Keratinocyte (primary cell): ENCODE measurements around the gene PRKD2. TPM values are rescaled to one million over a fixed set of nuclear protein-coding genes. Genes with fewer than 3 reads are reported as not detected.

ENCODE experiments used
- DNase-seq: peaks from one replicate; pipeline ENCODE4 v3.0.0-alpha.2; 2011; ENCODE audit warnings: low read depth, missing footprints, low spot score
- FAIRE-seq: peaks from 2 replicates; lab custom pipeline; 2011; peaks lifted over from hg19 to GRCh38; lab: Jason Lieb, UNC
- H2AFZ ChIP-seq: 2 replicates; pipeline ENCODE4 v1.6.0; 2012; ENCODE audit warnings: low read length, control low read depth, inconsistent platforms; ENCODE audit not compliant: control insufficient read depth
- H3K27ac ChIP-seq: 2 replicates; pipeline ENCODE4 v1.5.1; 2011; ENCODE audit warnings: low read length; ENCODE audit not compliant: control insufficient read depth, insufficient read depth
- H3K27me3 ChIP-seq: 3 replicates; pipeline ENCODE4 v1.6.0; 2011; ENCODE audit warnings: low read length; ENCODE audit not compliant: control insufficient read depth, insufficient read depth; ENCODE audit errors: extremely low read depth
- H3K36me3 ChIP-seq, 2 experiments: 2 replicates in 1 of 2; 3 replicates in 1 of 2; pipeline ENCODE4 v1.5.1; 2011; ENCODE audit warnings: low read length in 2 of 2, mild to moderate bottlenecking in 1 of 2; ENCODE audit not compliant: control insufficient read depth in 2 of 2, insufficient read depth in 2 of 2; ENCODE audit errors: extremely low read depth in 1 of 2
- H3K4me1 ChIP-seq: 3 replicates; pipeline ENCODE4 v1.5.1; 2011; ENCODE audit warnings: low read length; ENCODE audit not compliant: control insufficient read depth, insufficient read depth; ENCODE audit errors: extremely low read depth
- H3K4me2 ChIP-seq: 3 replicates; pipeline ENCODE4 v1.6.0; 2011; ENCODE audit warnings: low read depth, low read length; ENCODE audit not compliant: control insufficient read depth, insufficient read depth; ENCODE audit errors: extremely low read depth
- H3K4me3 ChIP-seq, 3 experiments: fragments of 200-600 bp in 1 of 3; sonication (generic) in 1 of 3; 2 replicates in 2 of 3; 3 replicates in 1 of 3; pipeline ENCODE4 v1.5.1; 2011 to 2016; ENCODE audit warnings: low read length in 3 of 3, mild to moderate bottlenecking in 3 of 3, control low read depth in 2 of 3, inconsistent platforms in 1 of 3, low read depth in 1 of 3, mixed read lengths in 1 of 3, mixed run types in 1 of 3, moderate library complexity in 1 of 3; ENCODE audit not compliant: control insufficient read depth in 2 of 3, insufficient read depth in 2 of 3; ENCODE audit errors: extremely low read depth in 1 of 3
- H3K79me2 ChIP-seq: 2 replicates; pipeline ENCODE4 v1.6.0; 2012; ENCODE audit warnings: low read length; ENCODE audit not compliant: control insufficient read depth, insufficient read depth
- H3K9ac ChIP-seq: 3 replicates; pipeline ENCODE4 v1.6.0; 2011; ENCODE audit warnings: low read length; ENCODE audit not compliant: control insufficient read depth, insufficient read depth; ENCODE audit errors: extremely low read depth
- H3K9me1 ChIP-seq: 3 replicates; pipeline ENCODE4 v1.6.0; 2011; ENCODE audit warnings: low read length; ENCODE audit not compliant: control insufficient read depth, insufficient read depth; ENCODE audit errors: extremely low read depth
- H3K9me3 ChIP-seq: 2 replicates; pipeline ENCODE4 v1.5.1; 2012; ENCODE audit warnings: low read depth, low read length; ENCODE audit not compliant: control insufficient read depth
- H4K20me1 ChIP-seq: 3 replicates; pipeline ENCODE4 v1.6.0; 2011; ENCODE audit warnings: low read length; ENCODE audit not compliant: control insufficient read depth, insufficient read depth; ENCODE audit errors: extremely low read depth
- EZH2 ChIP-seq: IDR thresholded peaks from one replicate; pipeline ENCODE4 v1.6.1; 2012; ENCODE audit warnings: inconsistent platforms, mild to moderate bottlenecking, low read length, moderate library complexity
- dilution Hi-C: fragments of 300-500 bp; cut with MboI; formaldehyde crosslinking; loops from one replicate; pipeline ENCODE4 v1.7.0; 2020; ENCODE audit warnings: low sequenced_read_pairs; ENCODE audit not compliant: extremely low pct_ligation_motif_present
- polyA plus RNA-seq, 5 experiments: library from polyadenylated mRNA; depleted of rRNA in 3 of 5; stranded (reverse) in 3 of 5; stranded (forward) in 1 of 5; unstranded in 1 of 5; fragments of >200 nt; gene quantifications; 1 replicate in 1 of 5; 2 replicates in 3 of 5; 3 replicates in 1 of 5; pipeline versions ENCODE4 v1.2.1 to v1.2.3, GENCODE V29; 2011 to 2012; ENCODE audit warnings: missing spikeins in 2 of 5, low read depth in 1 of 5, low replicate concordance in 1 of 5
- TF ChIP-seq, protein P1 (sequence below), 3 experiments: IDR thresholded peaks in 1 of 3; conservative IDR thresholded peaks in 1 of 3; optimal IDR thresholded peaks in 1 of 3; 2 replicates in 2 of 3; 3 replicates in 1 of 3; pipeline versions ENCODE3 to v1.5.1; 2011; ENCODE audit warnings: low read length in 3 of 3, mild to moderate bottlenecking in 3 of 3, moderate library complexity in 2 of 3, control low read depth in 1 of 3, inconsistent platforms in 1 of 3; ENCODE audit not compliant: insufficient read depth in 2 of 3; ENCODE audit errors: extremely low read depth in 1 of 3

PRKD2 gene
- polyA plus RNA-seq, 1 donor (not counting 4 experiments of a cell fraction or from before 2014, with no cell fraction given): 9.9 TPM

DNA sequence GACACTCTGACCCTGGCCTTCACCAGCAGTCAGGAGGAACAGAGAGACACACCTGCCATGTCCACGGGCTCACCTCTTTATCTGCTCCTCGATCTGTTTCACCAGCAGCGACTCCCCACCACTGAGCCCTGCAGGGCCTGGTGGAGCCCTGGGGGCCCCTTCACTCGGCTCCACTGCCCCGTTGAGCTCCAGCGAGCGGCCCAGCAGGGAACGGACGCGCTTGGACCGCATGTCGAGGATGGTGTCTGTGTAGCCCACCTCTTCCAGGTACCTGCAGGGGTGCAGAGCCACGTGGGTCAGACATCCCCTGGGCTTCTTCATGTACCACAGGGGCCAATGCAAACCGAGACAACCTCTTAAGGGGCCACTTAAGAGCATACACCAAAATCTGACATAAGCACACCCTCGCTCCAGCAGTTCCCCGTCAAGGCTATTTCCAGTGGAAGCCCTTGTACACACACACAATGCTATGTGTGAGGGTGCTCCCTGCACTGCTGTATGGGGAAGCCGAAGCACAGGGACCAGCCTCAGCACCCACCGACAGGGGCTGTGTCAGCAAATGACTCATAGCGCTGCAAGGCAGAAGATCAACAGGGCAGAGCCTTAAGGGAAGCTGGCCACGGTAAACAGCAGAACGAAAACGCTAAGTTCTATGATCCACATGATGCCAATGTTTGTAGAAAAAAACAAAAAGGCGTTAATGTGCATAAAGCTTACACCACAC lies 16.2 kb upstream of the PRKD2 start:
- no peak overlapping the region for H3K9ac ChIP-seq
- H3K9me3 ChIP-seq: no peaks in the 10 kb centered on the region
- peaks cover 63% of the 10 kb centered on the region for H3K79me2 ChIP-seq
- peaks cover 55 to 56% of the 10 kb centered on the region in 2 experiments for H3K36me3 ChIP-seq
- no peak for TF ChIP-seq EZH2
- TF ChIP-seq, protein P1, sequence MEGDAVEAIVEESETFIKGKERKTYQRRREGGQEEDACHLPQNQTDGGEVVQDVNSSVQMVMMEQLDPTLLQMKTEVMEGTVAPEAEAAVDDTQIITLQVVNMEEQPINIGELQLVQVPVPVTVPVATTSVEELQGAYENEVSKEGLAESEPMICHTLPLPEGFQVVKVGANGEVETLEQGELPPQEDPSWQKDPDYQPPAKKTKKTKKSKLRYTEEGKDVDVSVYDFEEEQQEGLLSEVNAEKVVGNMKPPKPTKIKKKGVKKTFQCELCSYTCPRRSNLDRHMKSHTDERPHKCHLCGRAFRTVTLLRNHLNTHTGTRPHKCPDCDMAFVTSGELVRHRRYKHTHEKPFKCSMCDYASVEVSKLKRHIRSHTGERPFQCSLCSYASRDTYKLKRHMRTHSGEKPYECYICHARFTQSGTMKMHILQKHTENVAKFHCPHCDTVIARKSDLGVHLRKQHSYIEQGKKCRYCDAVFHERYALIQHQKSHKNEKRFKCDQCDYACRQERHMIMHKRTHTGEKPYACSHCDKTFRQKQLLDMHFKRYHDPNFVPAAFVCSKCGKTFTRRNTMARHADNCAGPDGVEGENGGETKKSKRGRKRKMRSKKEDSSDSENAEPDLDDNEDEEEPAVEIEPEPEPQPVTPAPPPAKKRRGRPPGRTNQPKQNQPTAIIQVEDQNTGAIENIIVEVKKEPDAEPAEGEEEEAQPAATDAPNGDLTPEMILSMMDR (optimal IDR thresholded peaks at IDR 0.05 in 1 of 3, IDR thresholded peaks at IDR 0.05 in 1 of 3, conservative IDR thresholded peaks at IDR 0.05 in 1 of 3; ENCODE audit: extremely low read depth in 1 of 3, insufficient read depth in 2 of 3, low read length in 3 of 3): no peak
- no peak overlapping the region for H3K4me3 ChIP-seq
- peaks cover 5% of the 10 kb centered on the region for H3K4me1 ChIP-seq
- dilution Hi-C loops: no loop called here
- no peak overlapping the region for H3K4me2 ChIP-seq
- H3K27me3 ChIP-seq: no peaks in the 10 kb centered on the region
- no peak for FAIRE-seq
- no peak for DNase-seq
- H3K9me1 ChIP-seq: no peaks in the 10 kb centered on the region
- no peak overlapping the region for H3K27ac ChIP-seq
- H2AFZ ChIP-seq: no peak overlapping the region
- peaks cover 38% of the 10 kb centered on the region for H4K20me1 ChIP-seq

DNA sequence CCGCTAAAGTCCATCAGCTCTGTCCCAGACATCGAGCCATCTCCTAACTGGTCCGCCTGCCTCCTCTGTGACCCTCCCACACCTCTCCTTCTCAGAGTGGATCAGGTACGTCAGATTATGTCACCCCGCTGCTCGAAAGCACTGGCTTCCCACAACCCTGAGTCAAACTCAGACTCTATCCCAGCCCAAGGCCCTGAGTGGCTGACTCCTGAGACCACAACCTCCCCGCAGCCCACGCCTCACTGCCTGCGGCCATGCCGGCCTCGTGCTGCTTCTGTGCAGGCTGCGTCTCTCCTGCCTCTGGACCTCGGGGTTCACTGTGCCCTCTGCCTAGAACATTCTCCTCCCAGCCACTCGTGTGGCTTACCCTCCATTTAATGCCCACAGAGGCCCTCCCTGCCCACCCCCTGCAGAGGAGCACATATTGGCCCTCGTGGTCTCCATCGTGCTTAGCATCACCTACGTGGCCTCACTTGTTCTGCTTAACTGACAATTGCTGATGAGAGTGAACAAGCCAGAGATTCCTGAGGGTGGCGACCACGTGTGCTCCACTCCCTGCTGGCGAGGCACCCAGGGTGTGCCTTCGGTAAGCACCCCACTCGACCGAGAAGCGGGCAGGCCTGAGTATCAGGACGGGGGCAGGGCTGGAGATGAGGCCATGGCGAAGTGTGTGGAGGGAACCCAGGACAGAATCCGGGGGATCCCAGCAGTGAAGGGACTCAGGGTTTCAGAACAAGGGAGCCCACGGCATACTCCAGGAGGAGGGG lies 15.4 kb upstream of the PRKD2 start:
- H4K20me1 ChIP-seq: peaks cover 36% of the 10 kb centered on the region
- TF ChIP-seq, protein P1 (optimal IDR thresholded peaks at IDR 0.05 in 1 of 3, IDR thresholded peaks at IDR 0.05 in 1 of 3, conservative IDR thresholded peaks at IDR 0.05 in 1 of 3; ENCODE audit: extremely low read depth in 1 of 3, insufficient read depth in 2 of 3, low read length in 3 of 3): no peak
- no peak for TF ChIP-seq EZH2

More for the DNA sequence above, 15.4 kb upstream of the PRKD2 start:
- no peak overlapping the region for H3K4me3 ChIP-seq
- H3K9me3 ChIP-seq: no peaks in the 10 kb centered on the region
- H3K4me1 ChIP-seq: peaks cover 5% of the 10 kb centered on the region
- H3K79me2 ChIP-seq: peaks cover 56% of the 10 kb centered on the region
- dilution Hi-C loops: no loop called here
- H2AFZ ChIP-seq: no peak overlapping the region
- no peak overlapping the region for H3K27ac ChIP-seq
- DNase-seq: no peak
- H3K27me3 ChIP-seq: no peaks in the 10 kb centered on the region
- no peak for FAIRE-seq
- H3K36me3 ChIP-seq: peaks cover 54 to 56% of the 10 kb centered on the region in 2 experiments
- no peaks in the 10 kb centered on the region for H3K9me1 ChIP-seq
- H3K9ac ChIP-seq: no peak overlapping the region
- H3K4me2 ChIP-seq: no peak overlapping the region
